KOPT-K1 (cell line): ENCODE measurements around the gene COA1.
"Not testable (repeated sequence)": the region's sequence is repeated elsewhere in the genome, so short reads cannot be mapped to it uniquely, and the experiment has no call there.

Experiments used
- H3K27ac ChIP-seq: fragments of 200-600 bp; sonication (generic); 2 replicates; pipeline ENCODE4 v1.5.1; 2016; ENCODE audit warnings: antibody characterized with exemption, mild to moderate bottlenecking, low read depth, low read length; ENCODE audit not compliant: poor library complexity, severe bottlenecking
- H3K36me3 ChIP-seq: fragments of 200-600 bp; sonication (generic); 2 replicates; pipeline ENCODE4 v1.5.1; 2017; ENCODE audit warnings: antibody characterized with exemption, mild to moderate bottlenecking, low read length, moderate library complexity; ENCODE audit not compliant: insufficient read depth
- H3K9me3 ChIP-seq: fragments of 200-600 bp; sonication (generic); 2 replicates; pipeline ENCODE4 v1.5.1; 2017; ENCODE audit warnings: antibody characterized with exemption, low read length, mild to moderate bottlenecking; ENCODE audit not compliant: insufficient read depth, poor library complexity, severe bottlenecking

COA1 gene

GRCh38 chr7:43631559-43631958 lies 97.8 kb downstream of the COA1 start:
- H3K27ac ChIP-seq = no peak overlapping the region
- H3K36me3 ChIP-seq = peaks cover 98% of the 10 kb centered on the region
- H3K9me3 ChIP-seq = no peaks in the 10 kb centered on the region

- H3K9me3 ChIP-seq = no peaks in the 10 kb centered on the region
- no peak overlapping the region for H3K27ac ChIP-seq
- H3K36me3 ChIP-seq = peaks cover 98% of the 10 kb centered on the region
These were observed 98.8 kb downstream of the COA1 start for GRCh38 chr7:43630482-43630881.

- H3K36me3 ChIP-seq = peaks cover 98% of the 10 kb centered on the region
- no peak overlapping the region for H3K27ac ChIP-seq
These were observed 99.5 kb downstream of the COA1 start for GRCh38 chr7:43629857-43630256.

GRCh38 chr7:43628431-43628830 lies 100.9 kb downstream of the COA1 start:
- H3K36me3 ChIP-seq = peaks cover 98% of the 10 kb centered on the region
- H3K9me3 ChIP-seq = no peaks in the 10 kb centered on the region
- H3K27ac ChIP-seq = no peak overlapping the region

More at GRCh38 chr7:43629857-43630256, 99.5 kb downstream of the COA1 start:
- no peaks in the 10 kb centered on the region for H3K9me3 ChIP-seq

- H3K36me3 ChIP-seq = peaks cover 98% of the 10 kb centered on the region
- not testable (repeated sequence) for H3K9me3 ChIP-seq, H3K27ac ChIP-seq
These were observed 101.5 kb downstream of the COA1 start for GRCh38 chr7:43627798-43628197.

GRCh38 chr7:43626695-43627094 lies 102.6 kb downstream of the COA1 start:
- no peak overlapping the region for H3K27ac ChIP-seq
- no peaks in the 10 kb centered on the region for H3K9me3 ChIP-seq
- H3K36me3 ChIP-seq = peaks cover 98% of the 10 kb centered on the region

- no peak overlapping the region for H3K27ac ChIP-seq
- H3K36me3 ChIP-seq = peaks cover 98% of the 10 kb centered on the region
- no peaks in the 10 kb centered on the region for H3K9me3 ChIP-seq
These were observed 103.3 kb downstream of the COA1 start for GRCh38 chr7:43625980-43626379.

- no peaks in the 10 kb centered on the region for H3K9me3 ChIP-seq
- no peak overlapping the region for H3K27ac ChIP-seq
- H3K36me3 ChIP-seq = peaks cover 97% of the 10 kb centered on the region
These were observed 103.9 kb downstream of the COA1 start for GRCh38 chr7:43625453-43625852.

GRCh38 chr7:43624156-43624555 lies 105.2 kb downstream of the COA1 start:
- Histone ChIP-seq H3K36me3 (peaks cover 97% of the 10 kb centered on the region), H3K9me3 (no peaks in the 10 kb centered on the region), H3K27ac (no peak overlapping the region)

- Histone ChIP-seq H3K9me3 (no peaks in the 10 kb centered on the region), H3K27ac (no peak overlapping the region), H3K36me3 (peaks cover 97% of the 10 kb centered on the region)
These were observed 107.4 kb downstream of the COA1 start for GRCh38 chr7:43621729-43622448.

- H3K36me3 ChIP-seq = peaks cover 97% of the 10 kb centered on the region
- H3K9me3 ChIP-seq = no peaks in the 10 kb centered on the region
- H3K27ac ChIP-seq = no peak overlapping the region
These were observed 109.9 kb downstream of the COA1 start for GRCh38 chr7:43619213-43620012.

- Histone ChIP-seq H3K9me3 (no peaks in the 10 kb centered on the region), H3K27ac (no peak overlapping the region), H3K36me3 (peaks cover 97% of the 10 kb centered on the region)
These were observed 111.2 kb downstream of the COA1 start for GRCh38 chr7:43618073-43618472.

GRCh38 chr7:43616977-43617376 lies 112.3 kb downstream of the COA1 start:
- Histone ChIP-seq H3K36me3 (peaks cover 97% of the 10 kb centered on the region), H3K9me3 (no peaks in the 10 kb centered on the region), H3K27ac (no peak overlapping the region)

GRCh38 chr7:43615558-43616145 lies 113.7 kb downstream of the COA1 start:
- H3K36me3 ChIP-seq = peaks cover 99% of the 10 kb centered on the region
- H3K9me3 ChIP-seq = no peaks in the 10 kb centered on the region
- no peak overlapping the region for H3K27ac ChIP-seq
